DMS153 treated with DMSO at 0.1 percent for 48 hours (cell line): ENCODE measurements around the gene XNDC1N.
"Not testable (repeated sequence)": the region's sequence is repeated elsewhere in the genome, so short reads cannot be mapped to it uniquely, and the experiment has no call there.

ENCODE experiments used
- DNase-seq: peaks from one replicate; lab custom pipeline; 2025; ENCODE audit not compliant: unreplicated experiment; lab: John Stamatoyannopoulos, UW

Gene XNDC1N

DNA sequence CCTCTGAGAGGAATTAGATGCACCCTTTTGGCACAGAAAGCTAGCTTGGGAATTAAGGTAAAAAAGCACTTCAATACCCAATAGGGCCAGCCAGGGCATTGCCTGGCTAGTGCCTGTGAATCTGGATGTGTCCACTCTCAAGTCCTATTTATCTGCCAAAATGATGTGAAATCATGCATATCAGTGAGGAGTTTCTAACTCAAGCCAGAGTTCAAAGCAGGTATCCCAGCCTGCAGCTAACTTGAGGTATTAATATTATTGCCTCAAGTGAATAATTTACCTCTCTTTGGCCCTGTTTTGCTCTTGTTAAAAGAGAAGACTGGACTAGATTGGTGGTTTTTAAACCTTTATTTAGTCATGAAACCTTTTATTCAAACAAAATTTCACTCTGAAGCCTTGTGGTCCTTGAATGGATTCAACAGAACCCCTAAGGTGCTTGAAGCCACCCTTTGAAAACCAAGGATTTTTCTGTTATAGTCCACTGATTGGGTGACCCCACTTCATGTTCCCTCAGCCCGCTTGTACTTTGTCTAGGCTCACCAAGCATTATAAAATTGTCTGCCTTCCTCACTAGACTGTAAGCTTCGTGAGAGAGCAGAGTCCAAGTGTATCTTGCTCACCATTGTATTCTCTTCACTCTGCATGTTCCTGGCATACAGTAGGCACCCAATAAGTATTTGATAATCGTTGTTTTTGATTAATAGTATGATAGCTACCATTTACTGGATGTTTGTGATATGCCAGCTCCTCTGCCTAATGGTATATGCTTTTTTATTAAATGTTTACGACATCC is 4.9 kb upstream of the XNDC1N start:
- DNase-seq: no peak

DNA sequence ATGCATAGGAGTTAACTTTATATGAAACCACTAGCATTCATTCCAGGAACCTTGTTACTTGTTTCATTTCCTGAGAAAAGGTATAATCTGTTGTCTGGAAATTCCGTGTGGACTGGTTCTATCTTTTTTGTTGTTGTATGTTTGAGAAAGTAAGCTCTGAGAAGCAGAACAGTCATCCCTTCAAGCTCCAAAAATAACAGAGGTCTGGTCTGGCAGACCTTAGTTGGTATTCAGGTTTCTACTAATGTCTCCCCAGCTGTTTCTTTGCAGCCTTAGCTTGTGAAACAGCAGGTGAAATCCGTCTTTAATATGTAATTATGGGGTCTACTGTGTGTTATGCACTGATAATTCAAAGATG is 2.8 kb upstream of the XNDC1N start:
- DNase-seq: no peak

DNA sequence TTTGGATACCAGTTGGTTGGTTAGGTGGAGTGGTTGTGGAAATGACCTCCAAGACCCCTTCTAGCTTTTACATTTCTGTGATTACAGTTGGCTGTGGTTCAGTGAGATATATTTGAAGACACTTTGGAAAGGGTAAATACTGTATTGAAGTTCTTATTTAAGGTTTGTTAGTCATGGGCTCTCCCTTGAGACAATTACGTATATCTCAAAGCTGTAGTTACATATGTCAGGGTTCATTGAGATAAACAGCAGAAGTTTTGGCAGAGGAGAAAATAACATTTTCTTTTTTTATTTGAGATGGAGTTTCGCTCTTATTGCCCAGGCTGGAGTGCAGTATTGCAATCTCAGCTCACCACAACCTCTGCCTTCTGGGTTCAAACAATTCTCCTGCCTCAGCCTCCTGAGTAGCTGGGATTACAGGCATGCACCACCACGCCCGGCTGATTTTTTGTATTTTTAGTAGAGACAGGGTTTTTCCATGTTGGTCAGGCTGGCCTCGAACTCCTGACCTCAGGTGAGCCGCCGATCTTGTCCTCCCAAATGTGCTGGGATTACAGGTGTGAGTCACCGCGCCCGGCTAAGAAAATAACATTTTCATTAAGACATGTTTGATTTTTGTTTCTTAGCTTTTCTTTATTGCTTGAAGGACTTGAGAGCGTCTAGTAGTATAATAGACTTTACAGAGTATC is 2.3 kb upstream of the XNDC1N start:
- no peak for DNase-seq

DNA sequence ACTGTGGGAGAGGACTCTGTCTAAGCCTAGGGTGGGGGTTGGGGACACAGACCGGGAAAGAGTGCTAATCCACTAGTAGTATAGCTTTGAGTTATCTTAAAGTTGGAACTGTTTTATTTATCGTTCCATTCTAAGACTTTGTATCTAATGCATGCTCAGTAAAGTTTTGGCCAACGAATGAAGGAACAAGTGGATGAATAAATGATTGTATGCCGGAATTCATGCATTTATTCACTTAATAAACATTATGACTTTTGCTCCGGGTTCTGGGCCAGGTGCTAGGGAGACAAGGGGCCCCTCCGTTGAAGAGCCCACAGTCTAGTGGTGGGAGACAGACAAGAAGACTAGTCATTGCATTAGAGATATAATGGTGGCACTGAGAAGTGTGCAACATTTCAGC is 1.1 kb upstream of the XNDC1N start:
- DNase-seq: no peak

DNA sequence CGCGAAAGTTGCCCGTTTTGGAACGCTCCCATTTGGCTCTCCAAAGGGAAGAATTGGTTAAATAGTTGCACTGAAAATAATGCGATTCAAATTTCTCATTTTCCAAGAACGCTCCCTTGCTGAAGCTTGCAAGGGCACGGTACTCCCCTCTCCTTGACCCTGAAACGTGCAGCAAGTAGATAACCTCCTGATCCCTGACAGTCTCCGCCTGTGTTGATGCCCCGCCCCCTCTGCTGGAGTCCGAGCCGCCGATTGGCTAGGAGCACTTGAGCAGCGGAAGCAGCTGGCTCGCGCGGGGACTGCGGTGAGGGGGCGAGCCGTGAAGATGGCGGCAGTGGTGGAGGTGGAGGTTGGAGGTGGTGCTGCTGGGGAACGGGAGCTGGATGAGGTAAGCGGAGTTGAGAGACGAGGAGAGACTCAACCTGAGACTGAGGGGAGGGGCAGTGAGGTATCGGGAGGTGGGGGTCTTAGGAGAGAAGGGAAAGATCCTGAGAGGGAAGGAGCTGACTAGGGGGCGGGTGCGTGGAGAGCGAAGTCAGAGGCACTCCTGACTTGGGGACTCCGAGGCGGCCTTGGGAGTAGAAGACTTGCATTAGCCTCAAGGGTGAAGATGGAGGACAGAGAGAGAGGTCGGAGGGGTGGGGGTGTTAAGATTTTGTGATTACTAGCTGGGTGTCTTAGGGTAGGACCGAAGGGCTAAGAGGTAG is 496 bp upstream of the XNDC1N start, which contains the start of gene RNF121:
RNF121 (plus strand) TSS at position 310 of the 707 bp plus-strand sequence; CDS start at position 326, 16 bp downstream.
- DNase-seq: peak; percentile 90

DNA sequence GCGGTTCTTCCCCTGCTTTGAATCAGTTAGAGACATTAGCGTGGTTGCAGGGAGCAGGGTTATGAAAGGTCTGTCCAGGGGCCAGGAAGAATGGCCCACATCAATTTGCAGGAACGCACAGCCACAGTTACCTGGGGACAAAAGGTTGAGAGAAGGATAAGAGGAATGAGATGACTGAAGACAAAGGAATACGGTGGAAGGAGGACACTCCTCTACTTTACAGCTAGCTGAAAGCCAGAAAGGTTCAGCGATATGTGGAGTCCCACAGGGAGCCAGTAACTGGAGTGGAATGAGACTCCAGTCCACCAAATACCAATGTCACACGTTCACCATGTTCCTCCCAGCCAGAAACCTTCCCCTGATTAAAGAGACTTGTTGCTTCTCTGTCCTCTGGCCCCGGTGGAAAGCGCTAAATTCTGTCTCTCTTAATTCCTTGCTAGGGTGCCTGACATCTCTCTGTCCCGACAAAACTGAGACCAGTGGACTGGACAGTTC is 10.7 kb downstream of the XNDC1N start:
- no peak for DNase-seq

DNA sequence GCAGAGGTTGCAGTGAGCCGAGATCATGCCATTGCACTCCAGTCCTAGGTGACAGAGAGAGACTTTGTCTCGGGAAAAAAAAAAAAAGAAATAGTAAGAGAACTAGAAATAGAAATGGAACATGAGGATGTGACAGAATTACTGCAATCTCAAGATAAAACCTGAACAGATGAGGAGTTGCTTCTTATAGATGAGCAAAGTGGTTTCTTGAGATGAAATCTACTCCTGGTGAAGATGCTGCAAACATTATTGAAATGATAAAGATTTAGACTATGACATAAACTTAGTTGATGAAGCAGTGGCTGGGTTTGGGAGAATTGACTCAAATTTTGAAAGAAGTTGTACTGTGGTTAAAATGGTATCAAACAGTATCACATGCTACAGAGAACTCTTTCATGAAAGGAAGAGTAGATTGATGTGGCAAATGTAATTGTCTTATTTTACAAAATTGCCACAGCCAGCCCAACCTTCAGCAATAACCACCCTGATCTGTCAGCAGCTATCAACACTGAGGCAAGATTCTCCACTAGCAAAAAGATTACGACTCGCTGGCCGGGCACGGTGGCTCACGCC is 13.7 kb downstream of the XNDC1N start:
- DNase-seq: no peak

DNA sequence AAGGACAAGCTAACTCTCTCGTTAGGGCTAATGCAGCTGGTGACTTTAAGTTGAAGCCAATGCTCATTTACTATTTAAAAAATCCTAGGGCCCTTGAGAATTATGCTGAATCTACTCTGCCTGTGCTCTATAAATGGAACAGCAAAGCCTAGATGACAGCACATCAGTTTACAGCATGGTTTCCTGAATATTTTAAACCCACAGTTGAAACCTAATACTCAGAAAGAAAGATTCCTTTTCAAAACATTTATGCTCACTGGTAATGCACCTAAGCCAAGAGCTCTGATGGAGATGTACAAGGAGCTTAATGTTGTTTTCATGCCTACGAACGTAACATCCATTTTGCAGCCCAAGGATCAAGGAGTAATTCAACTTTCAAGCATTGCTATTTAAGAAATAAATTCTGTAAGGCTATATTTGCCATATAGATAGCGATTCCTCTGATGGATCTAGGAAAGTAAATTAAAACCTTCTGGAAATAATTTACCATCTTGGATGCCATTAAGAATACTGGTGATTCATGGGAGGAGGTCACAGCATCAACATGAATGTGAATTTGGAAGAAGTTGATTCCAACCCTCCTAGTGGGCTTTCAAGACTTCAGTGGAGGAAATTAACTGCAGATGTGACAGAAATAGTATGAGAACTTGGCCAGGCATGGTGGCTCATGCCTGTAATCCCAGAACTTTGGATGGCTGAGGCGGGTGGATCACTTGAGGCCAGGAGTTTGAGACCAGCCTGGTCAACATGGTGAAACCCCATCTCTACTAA is 14.5 kb downstream of the XNDC1N start:
- no peak for DNase-seq

DNA sequence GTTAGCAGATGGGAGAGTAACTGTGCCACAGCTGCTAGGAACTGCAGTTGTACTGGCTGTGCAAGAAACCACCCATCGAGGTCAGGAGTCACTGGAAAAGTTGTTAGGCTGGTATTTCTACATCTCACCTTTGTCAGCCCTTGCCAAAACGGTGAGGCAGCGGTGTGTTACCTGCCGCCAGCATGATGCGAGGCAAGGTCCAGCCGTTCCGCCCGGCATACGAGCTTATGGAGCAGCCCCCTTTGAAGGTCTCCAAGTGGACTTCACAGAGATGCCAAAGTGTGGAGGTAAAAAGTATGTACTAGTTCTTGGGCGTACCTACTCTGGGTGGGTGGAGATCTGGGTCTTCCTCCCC is 16.4 kb downstream of the XNDC1N start:
- not testable (repeated sequence) for DNase-seq

DNA sequence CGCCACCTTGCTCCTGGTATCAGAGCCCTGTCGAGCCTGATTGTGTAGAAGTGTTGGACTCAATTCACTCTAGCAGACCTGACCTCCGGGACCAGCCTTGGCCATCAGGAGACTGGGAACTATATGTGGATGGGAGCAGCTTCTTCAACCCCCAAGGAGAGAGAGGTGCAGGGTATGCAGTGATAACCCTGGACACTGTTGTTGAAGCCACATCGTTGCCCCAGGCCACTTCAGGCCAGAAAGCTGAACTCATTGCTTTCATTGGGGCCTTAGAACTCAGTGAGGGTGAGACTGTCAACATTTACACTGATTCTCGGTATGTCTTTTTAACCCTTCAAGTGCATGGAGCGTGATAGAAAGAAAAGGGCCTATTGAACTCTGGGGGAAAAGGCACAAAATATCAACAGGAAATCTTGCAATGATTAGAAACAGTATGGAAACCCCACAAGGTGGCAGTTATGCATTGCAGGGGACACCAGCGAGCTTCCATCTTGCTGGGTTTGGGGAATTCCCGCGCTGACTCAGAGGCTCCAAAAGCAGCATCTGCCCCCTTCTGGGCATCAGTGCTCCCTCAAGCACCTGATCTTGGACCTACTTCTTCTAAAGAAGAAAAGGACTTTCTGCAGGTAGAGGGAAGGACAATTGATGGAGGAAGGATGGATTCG is 16.9 kb downstream of the XNDC1N start:
- DNase-seq: not testable (repeated sequence)

DNA sequence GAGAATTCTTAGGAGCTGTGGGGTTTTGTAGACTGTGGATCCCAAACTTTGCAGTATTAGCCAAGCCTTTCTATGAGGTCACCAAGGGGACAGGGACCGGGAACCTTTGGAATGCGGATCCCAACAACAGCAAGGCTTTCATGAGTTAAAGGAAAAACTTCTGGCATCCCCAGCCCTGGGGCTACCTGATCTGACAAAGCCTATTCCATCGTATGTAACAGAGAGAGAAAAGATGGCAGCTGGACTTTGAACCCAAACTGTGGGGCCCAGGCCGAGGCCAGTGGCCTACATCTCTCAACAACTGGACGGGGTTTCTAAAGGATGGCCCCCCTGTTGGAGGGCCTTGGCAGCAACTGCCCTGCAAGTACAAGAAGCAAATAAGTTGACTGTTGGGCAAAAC is 17.6 kb downstream of the XNDC1N start:
- DNase-seq: not testable (repeated sequence)

DNA sequence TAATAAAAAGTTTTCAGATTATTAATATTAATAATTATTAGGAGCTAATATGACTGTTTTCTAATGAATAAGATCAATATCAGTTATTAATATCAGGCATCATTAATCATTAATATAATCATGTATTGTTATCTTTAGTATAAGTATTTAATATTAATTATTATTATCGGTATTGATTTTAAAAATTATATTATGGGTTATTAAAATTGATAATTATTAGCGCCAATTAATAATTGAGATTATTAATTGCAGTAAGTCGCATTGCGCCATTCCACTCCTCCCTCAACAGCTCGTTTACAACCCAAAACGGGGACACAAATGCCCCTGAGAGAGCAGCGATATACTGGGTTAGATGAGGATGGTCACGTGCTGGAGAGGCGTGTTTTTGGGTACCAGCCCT is 20.2 kb downstream of the XNDC1N start:
- DNase-seq: no peak

DNA sequence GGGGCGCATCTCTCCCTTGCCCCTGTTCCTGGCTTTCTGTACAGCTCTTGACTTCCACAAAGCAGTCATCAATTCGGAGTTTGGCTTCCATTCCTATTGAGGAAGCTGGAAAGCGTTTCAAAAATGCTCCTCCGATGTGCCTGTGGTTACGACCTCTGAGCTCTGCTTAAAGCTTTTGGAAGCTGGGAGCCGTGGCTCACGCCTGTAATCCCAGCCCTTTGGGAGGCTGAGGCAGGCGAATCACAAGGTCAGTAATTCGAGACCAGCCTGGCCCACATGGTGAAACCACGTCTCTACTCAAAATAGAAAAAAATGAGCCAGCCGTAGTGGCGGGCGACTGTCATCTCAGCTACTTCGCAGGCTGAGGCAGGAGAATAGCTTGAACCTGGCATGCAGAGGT is 27.3 kb downstream of the XNDC1N start:
- DNase-seq: not testable (repeated sequence)

DNA sequence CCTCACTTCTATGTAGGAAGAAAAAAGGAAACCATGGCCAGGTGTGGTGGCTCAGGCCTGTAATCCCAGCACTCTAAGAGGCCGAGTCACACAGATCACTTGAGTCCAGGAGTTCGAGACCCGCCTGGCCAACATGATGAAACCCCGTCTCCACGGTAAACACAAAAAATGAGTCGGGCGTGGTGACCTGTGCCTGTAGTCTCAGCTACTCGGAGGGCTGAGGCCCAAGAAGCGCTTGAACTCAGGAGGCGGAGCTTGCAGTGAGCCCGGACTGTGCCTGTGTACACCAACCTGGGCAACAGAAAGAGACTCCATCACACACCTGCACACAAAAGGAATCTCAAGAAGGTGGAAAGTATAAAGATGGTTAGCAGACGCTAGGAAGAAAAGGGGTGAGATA is 32.4 kb downstream of the XNDC1N start:
- DNase-seq: no peak

DNA sequence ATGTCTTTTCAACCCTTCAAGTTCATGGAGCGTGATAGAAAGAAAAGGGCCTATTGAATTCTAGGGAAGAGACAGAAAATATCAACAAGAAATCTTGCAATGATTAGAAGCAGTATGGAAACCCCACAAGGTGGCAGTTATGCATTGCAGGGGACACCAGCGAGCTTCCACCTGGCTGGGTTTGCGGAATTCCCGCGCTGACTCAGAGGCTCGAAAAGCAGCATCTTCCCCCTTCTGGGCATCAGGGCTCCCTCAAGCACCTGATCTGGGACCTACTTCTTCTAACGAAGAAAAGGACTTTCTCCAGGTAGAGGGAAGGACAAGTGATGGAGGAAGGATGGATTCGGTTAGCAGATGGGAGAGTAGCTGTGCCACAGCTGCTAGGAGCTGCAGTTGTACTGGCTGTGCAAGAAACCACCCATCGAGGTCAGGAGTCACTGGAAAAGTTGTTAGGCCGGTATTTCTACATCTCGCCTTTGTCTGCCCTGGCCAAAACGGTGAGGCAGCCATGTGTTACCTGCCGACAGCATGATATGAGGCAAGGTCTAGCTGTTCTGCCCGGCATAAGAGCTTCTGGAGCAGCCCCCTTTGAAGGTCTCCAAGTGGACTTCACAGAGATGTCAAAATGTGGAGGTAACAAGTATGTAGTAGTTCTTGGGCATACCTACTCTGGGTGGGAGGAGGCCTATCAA is 39.1 kb downstream of the XNDC1N start:
- not testable (repeated sequence) for DNase-seq

DNA sequence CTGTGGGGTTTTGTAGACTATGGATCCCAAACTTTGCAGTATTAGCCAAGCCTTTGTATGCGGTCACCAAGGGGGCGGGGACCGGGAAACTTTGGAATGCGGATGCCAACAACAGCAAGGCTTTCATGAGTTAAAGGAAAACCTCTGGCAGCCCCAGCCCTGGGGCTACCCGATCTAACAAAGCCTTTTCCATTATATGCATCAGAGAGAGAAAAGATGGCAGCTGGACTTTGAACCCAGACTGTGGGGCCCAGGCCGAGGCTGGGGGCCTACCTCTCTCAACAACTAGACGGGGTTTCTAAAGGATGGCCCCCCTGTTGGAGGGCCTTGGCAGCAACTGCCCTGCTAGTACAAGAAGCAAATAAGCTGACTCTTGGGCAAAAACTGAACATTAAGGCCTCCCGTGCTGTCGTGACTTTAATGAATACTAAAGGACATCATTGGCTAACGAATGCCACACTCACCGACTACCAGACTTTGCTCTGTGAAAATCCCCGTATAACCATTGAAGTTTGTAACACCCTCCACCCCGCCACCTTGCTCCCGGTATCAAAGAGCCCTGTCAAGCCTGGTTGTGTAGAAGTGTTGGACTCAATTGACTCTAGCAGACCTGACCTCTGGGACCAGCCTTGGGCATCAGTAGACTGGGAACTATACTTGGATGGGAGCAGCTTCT is 39.9 kb downstream of the XNDC1N start:
- DNase-seq: not testable (repeated sequence)

DNA sequence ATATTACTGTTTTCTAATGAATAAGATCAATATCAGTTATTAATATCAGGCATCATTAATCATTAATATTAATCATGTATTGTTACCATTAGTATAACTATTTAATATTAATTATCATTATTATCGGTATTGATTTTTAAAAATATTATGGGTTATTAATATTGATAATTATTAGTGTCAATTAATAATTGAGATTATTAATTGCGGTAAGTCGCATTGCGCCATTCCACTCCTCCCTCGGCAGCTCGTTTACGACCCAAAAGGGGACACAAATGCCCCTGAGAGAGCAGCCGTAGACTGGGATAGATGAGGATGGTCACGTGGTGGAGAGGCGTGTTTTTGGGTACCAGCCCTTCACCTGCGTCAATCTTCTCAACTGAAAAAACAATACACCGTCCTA is 42.6 kb downstream of the XNDC1N start:
- not testable (repeated sequence) for DNase-seq
